Mesenchymal stem cell (in vitro differentiated cells and primary cell): ENCODE results near the gene GNB3.

ENCODE experiments used
- DNase-seq: peaks from one replicate; pipeline ENCODE4 v3.0.0-alpha.2; 2013
- H2AFZ ChIP-seq: one replicate; pipeline ENCODE4 v1.6.1; 2013; ENCODE audit warnings: low read depth, mild to moderate bottlenecking, control low read depth, inconsistent platforms, low read length, moderate library complexity
- H2AK5ac ChIP-seq: 2 replicates; pipeline ENCODE4 v1.6.1; 2013; ENCODE audit warnings: low read length, moderate library complexity, mild to moderate bottlenecking, inconsistent platforms; ENCODE audit not compliant: severe bottlenecking
- H2BK120ac ChIP-seq: one replicate; pipeline ENCODE4 v1.6.1; 2013; ENCODE audit warnings: low read depth, mild to moderate bottlenecking, inconsistent platforms, low read length, moderate library complexity
- H2BK12ac ChIP-seq, 2 experiments: one replicate each; pipeline ENCODE4 v1.6.1; 2013; ENCODE audit warnings: inconsistent platforms in 2 of 2, low read length in 2 of 2, mild to moderate bottlenecking in 2 of 2, moderate library complexity in 2 of 2, control low read depth in 1 of 2
- H2BK15ac ChIP-seq: one replicate; pipeline ENCODE4 v1.6.1; 2013; ENCODE audit warnings: mild to moderate bottlenecking, low read depth, inconsistent platforms; ENCODE audit not compliant: poor library complexity, severe bottlenecking
- H2BK5ac ChIP-seq: 2 replicates; pipeline ENCODE4 v1.6.1; 2013; ENCODE audit warnings: low read depth, mild to moderate bottlenecking, low read length, control low read depth, inconsistent platforms; ENCODE audit not compliant: poor library complexity, severe bottlenecking
- H3K14ac ChIP-seq, 2 experiments: one replicate each; pipeline ENCODE4 v1.6.1; 2013; ENCODE audit warnings: inconsistent platforms in 2 of 2, low read length in 2 of 2, control low read depth in 1 of 2, mild to moderate bottlenecking in 1 of 2, moderate library complexity in 1 of 2
- H3K18ac ChIP-seq, 2 experiments: one replicate each; pipeline ENCODE4 v1.6.1; 2013; ENCODE audit warnings: inconsistent platforms in 2 of 2, low read length in 2 of 2, control low read depth in 1 of 2, low read depth in 1 of 2, mild to moderate bottlenecking in 1 of 2
- H3K23ac ChIP-seq, 2 experiments: one replicate each; pipeline ENCODE4 v1.6.1; 2013; ENCODE audit warnings: inconsistent platforms in 2 of 2, low read length in 2 of 2, mild to moderate bottlenecking in 2 of 2, moderate library complexity in 2 of 2, control low read depth in 1 of 2
- H3K27ac ChIP-seq: 2 replicates; pipeline ENCODE4 v1.5.1; 2013; ENCODE audit warnings: mild to moderate bottlenecking, moderate library complexity, low read length, control low read depth, inconsistent platforms; ENCODE audit not compliant: poor library complexity, severe bottlenecking
- H3K27me3 ChIP-seq, 2 experiments: 2 replicates each; pipeline versions ENCODE4 v1.6.1 to v1.7.0; 2013; ENCODE audit warnings: low read length in 2 of 2, mild to moderate bottlenecking in 2 of 2, moderate library complexity in 2 of 2, control low read depth in 1 of 2, inconsistent platforms in 1 of 2; ENCODE audit not compliant: control insufficient read depth in 1 of 2, insufficient read depth in 1 of 2
- H3K36me3 ChIP-seq, 2 experiments: 2 replicates each; pipeline versions ENCODE4 v1.6.1 to v1.7.0; 2013; ENCODE audit warnings: low read length in 2 of 2, control low read depth in 1 of 2, inconsistent platforms in 1 of 2, low read depth in 1 of 2, mild to moderate bottlenecking in 1 of 2; ENCODE audit not compliant: insufficient read depth in 2 of 2, control insufficient read depth in 1 of 2
- H3K4ac ChIP-seq, 2 experiments: one replicate each; pipeline ENCODE4 v1.6.1; 2013; ENCODE audit warnings: inconsistent platforms in 2 of 2, low read length in 2 of 2, mild to moderate bottlenecking in 2 of 2, moderate library complexity in 2 of 2, control low read depth in 1 of 2, low read depth in 1 of 2
- H3K4me1 ChIP-seq: 2 replicates; pipeline ENCODE4 v1.6.1; 2013; ENCODE audit warnings: low read depth, low read length, control low read depth; ENCODE audit not compliant: control insufficient read depth, insufficient read depth
- H3K4me2 ChIP-seq: 2 replicates; pipeline ENCODE4 v1.6.1; 2013; ENCODE audit warnings: low read length, mild to moderate bottlenecking, inconsistent platforms; ENCODE audit not compliant: poor library complexity, severe bottlenecking
- H3K4me3 ChIP-seq, 2 experiments: 2 replicates each; pipeline versions ENCODE4 v1.5.1 to v1.7.0; 2013; ENCODE audit warnings: low read length in 2 of 2, mild to moderate bottlenecking in 2 of 2, control low read depth in 1 of 2, low read depth in 1 of 2; ENCODE audit not compliant: insufficient read depth in 1 of 2
- H3K79me1 ChIP-seq: replicated peaks from 2 replicates; pipeline ENCODE4 v1.6.1; 2013; ENCODE audit warnings: mild to moderate bottlenecking, control low read depth, low read length, inconsistent platforms; ENCODE audit not compliant: poor library complexity, severe bottlenecking
- H3K9ac ChIP-seq: 2 replicates; pipeline ENCODE4 v1.7.0; 2013; ENCODE audit warnings: mild to moderate bottlenecking, low read length, moderate library complexity
- H3K9me3 ChIP-seq: 2 replicates; pipeline ENCODE4 v1.7.0; 2013; ENCODE audit warnings: mild to moderate bottlenecking, low read length; ENCODE audit not compliant: control insufficient read depth
- H4K8ac ChIP-seq: one replicate; pipeline ENCODE4 v1.6.1; 2013; ENCODE audit warnings: inconsistent platforms, mild to moderate bottlenecking, low read length, moderate library complexity
- H4K91ac ChIP-seq: one replicate; pipeline ENCODE4 v1.6.1; 2013; ENCODE audit warnings: mild to moderate bottlenecking, low read length, inconsistent platforms
- WGBS: methylation state at CpG from one replicate; pipeline ENCODE4 v1.1.7; 2013; ENCODE audit warnings: mixed read lengths; 5-methylcytosine and 5-hydroxymethylcytosine counted together

Gene GNB3

DNA sequence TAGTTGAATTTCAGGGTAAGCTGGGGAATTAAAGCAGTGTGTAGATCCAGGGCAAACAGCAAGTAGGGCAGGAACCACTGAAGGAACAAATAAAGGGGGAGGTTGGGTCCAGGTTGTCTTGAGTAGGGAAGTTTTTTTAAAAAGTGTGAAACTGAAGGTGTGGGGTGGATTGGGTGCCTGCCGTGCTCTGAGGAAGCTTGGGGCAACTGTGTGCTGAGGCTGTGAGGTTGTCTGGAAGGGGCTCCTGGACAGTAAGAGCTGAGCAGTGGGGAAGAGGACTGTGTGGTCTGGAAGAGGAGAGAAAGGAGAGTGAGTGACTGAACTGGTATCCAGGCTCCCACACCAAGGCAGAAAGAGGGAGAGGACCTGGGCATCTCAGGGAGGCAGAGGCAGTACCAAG, 30.0 kb upstream of the GNB3 start:
- Histone ChIP-seq H3K4me2 (no peak overlapping the region), H4K91ac (no peak overlapping the region), H3K79me1 (no peaks in the 10 kb centered on the region), H3K27me3 (peaks cover 20 to 45% of the 10 kb centered on the region in 2 experiments), H3K4me1 (no peaks in the 10 kb centered on the region), H3K4ac (no peak overlapping the region), H2AFZ (no peak overlapping the region), H3K27ac (no peak overlapping the region), H3K14ac (no peak overlapping the region), H2BK5ac (no peak overlapping the region), H2BK15ac (no peak overlapping the region), H3K23ac (no peak overlapping the region), H2BK12ac (no peak overlapping the region), H3K9me3 (no peaks in the 10 kb centered on the region), H4K8ac (no peak overlapping the region), H3K18ac (no peak overlapping the region), H3K36me3 (no peaks in the 10 kb centered on the region), H2BK120ac (no peak overlapping the region), H2AK5ac (no peak overlapping the region), H3K9ac (no peak overlapping the region), H3K4me3 (no peak overlapping the region)
- no peak for DNase-seq
- 81% methylated on average over 1 of the region's 1 CpG for WGBS

DNA sequence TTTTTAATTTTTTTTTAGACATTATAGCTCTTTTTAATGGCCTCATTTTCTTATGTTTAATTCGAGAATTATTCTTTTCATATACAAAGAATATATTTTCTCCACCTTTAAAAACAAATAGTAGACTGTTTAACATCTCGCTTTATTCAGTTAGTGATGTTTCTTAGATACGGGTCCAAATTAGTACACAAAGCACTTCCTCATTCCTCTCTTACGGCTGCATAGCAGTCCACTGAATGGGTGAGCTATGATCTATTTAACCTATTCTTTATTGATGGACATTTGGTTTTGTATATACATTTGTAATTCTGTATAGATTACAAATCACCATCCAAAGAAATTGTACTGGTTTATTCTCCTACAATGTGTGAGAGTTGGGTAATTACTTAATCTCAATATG, 27.4 kb upstream of the GNB3 start:
- 100% methylated on average over 1 of the region's 4 CpGs for WGBS
- Histone ChIP-seq H2BK120ac (no peak overlapping the region), H3K4me1 (peaks cover 2% of the 10 kb centered on the region), H3K79me1 (no peaks in the 10 kb centered on the region), H3K9ac (no peak overlapping the region), H2AFZ (no peak overlapping the region), H2BK12ac (no peak overlapping the region), H4K8ac (no peak overlapping the region), H2BK5ac (no peak overlapping the region), H3K27ac (no peak overlapping the region), H3K36me3 (no peaks in the 10 kb centered on the region), H3K4me3 (no peak overlapping the region), H3K18ac (no peak overlapping the region), H3K4me2 (no peak overlapping the region), H2AK5ac (no peak overlapping the region), H4K91ac (no peak overlapping the region), H2BK15ac (no peak overlapping the region), H3K23ac (no peak overlapping the region), H3K14ac (no peak overlapping the region), H3K4ac (no peak overlapping the region), H3K9me3 (no peaks in the 10 kb centered on the region), H3K27me3 (peaks cover 26 to 59% of the 10 kb centered on the region in 2 experiments)
- no peak for DNase-seq

DNA sequence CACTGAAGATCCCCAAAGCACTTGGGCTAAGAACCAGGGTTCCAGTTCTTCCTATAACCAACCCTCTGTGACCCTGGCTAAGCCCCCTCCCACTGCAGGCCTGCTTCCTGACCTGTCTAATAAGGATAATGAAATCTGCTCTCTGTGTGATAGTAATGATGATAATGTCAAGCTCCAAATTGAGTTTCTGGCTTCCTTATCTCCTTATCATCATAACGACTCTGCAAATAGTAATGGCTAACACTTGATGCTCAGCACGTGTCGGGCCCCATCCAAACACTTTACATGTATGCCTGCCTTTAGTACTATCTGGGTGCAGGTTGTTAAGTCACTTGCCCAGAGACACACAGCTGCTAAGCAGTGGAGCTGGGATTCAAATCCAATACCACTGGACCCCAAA, 24.1 kb upstream of the GNB3 start:
- Histone ChIP-seq H3K18ac (no peak overlapping the region), H2BK5ac (no peak overlapping the region), H3K4me1 (peaks cover 19% of the 10 kb centered on the region), H3K27me3 (peaks cover 31 to 69% of the 10 kb centered on the region in 2 experiments), H2BK15ac (no peak overlapping the region), H4K8ac (no peak overlapping the region), H3K14ac (no peak overlapping the region), H2AFZ (no peak overlapping the region), H3K79me1 (no peaks in the 10 kb centered on the region), H3K4me3 (no peak overlapping the region), H2BK120ac (no peak overlapping the region), H2AK5ac (no peak overlapping the region), H3K9me3 (no peaks in the 10 kb centered on the region), H3K9ac (no peak overlapping the region), H3K27ac (no peak overlapping the region), H4K91ac (no peak overlapping the region), H3K36me3 (no peaks in the 10 kb centered on the region), H3K23ac (no peak overlapping the region), H2BK12ac (no peak overlapping the region), H3K4me2 (no peak overlapping the region), H3K4ac (no peak overlapping the region)
- no peak for DNase-seq
- WGBS, result 62% methylated on average over 3 of the region's 3 CpGs

DNA sequence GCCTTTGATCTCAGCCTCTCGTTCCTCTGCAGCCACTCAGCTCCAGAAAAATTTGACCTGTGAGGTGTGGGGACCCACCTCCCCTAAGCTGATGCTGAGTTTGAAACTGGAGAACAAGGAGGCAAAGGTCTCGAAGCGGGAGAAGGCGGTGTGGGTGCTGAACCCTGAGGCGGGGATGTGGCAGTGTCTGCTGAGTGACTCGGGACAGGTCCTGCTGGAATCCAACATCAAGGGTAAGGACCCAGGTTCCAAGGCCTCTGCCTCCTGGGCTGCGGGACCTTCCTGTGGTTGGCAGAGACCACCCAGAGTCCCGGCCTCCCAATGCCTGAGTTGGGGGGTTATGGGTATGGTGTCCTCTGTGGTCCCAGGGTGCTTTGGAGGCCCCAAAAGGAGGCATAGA, 23.6 kb upstream of the GNB3 start:
- Histone ChIP-seq H2AFZ (no peak overlapping the region), H3K27me3 (peaks cover 35 to 73% of the 10 kb centered on the region in 2 experiments), H3K4ac (no peak overlapping the region), H3K4me3 (no peak overlapping the region), H3K18ac (no peak overlapping the region), H3K23ac (no peak overlapping the region), H2BK5ac (no peak overlapping the region), H2AK5ac (no peak overlapping the region), H3K79me1 (no peaks in the 10 kb centered on the region), H2BK12ac (no peak overlapping the region), H3K4me2 (no peak overlapping the region), H4K91ac (no peak overlapping the region), H3K4me1 (peaks cover 23% of the 10 kb centered on the region), H3K14ac (no peak overlapping the region), H3K9ac (no peak overlapping the region), H3K36me3 (no peaks in the 10 kb centered on the region), H2BK120ac (no peak overlapping the region), H3K27ac (no peak overlapping the region), H4K8ac (no peak overlapping the region), H2BK15ac (peak overlapping the region; percentile 16), H3K9me3 (no peaks in the 10 kb centered on the region)
- 88% methylated on average over 8 of the region's 8 CpGs for WGBS
- DNase-seq, result no peak
